ENCODE data around the gene THAP4. TPM values are rescaled to one million over a fixed set of nuclear protein-coding genes. Genes with fewer than 3 reads are reported as not detected.

Gene THAP4
- total RNA-seq, 1 donor from 2014 or later = 51.6 TPM

- Mint-ChIP-seq H3K36me3 (ENCODE audit: unreplicated experiment) (no peaks in the 10 kb centered on the region), H3K27me3 (ENCODE audit: unreplicated experiment) (no peaks in the 10 kb centered on the region), H3K27ac (ENCODE audit: unreplicated experiment) (no peak overlapping the region), H3K4me3 (ENCODE audit: unreplicated experiment) (no peak overlapping the region), H3K4me1 (ENCODE audit: unreplicated experiment) (peaks cover 12% of the 10 kb centered on the region), H3K9me3 (ENCODE audit: unreplicated experiment) (no peaks in the 10 kb centered on the region)
- TF ChIP-seq CTCF (IDR thresholded peaks at IDR 0.05) = no peak
- no peak for DNase-seq (ENCODE audit: extremely low spot score, unreplicated experiment)
Observed at GRCh38 chr2:241538838-241539615, 97.9 kb downstream of the THAP4 start.

- H3K27me3 Mint-ChIP-seq (ENCODE audit: unreplicated experiment) = peaks cover 2% of the 10 kb centered on the region
- H3K4me1 Mint-ChIP-seq (ENCODE audit: unreplicated experiment) = peaks cover 10% of the 10 kb centered on the region
- H3K27ac Mint-ChIP-seq (ENCODE audit: unreplicated experiment) = no peak overlapping the region
- no peaks in the 10 kb centered on the region for H3K36me3 Mint-ChIP-seq (ENCODE audit: unreplicated experiment)
- no peak for DNase-seq (ENCODE audit: extremely low spot score, unreplicated experiment)
- no peak for TF ChIP-seq CTCF (IDR thresholded peaks at IDR 0.05)
- H3K4me3 Mint-ChIP-seq (ENCODE audit: unreplicated experiment) = no peak overlapping the region
- H3K9me3 Mint-ChIP-seq (ENCODE audit: unreplicated experiment) = no peaks in the 10 kb centered on the region
Observed at GRCh38 chr2:241535871-241536655, 100.9 kb downstream of the THAP4 start.

GRCh38 chr2:241534701-241535375 lies 102.1 kb downstream of the THAP4 start:
- TF ChIP-seq CTCF (IDR thresholded peaks at IDR 0.05) = no peak
- H3K9me3 Mint-ChIP-seq (ENCODE audit: unreplicated experiment) = no peaks in the 10 kb centered on the region
- no peak for DNase-seq (ENCODE audit: extremely low spot score, unreplicated experiment)
- H3K4me1 Mint-ChIP-seq (ENCODE audit: unreplicated experiment) = peaks cover 6% of the 10 kb centered on the region
- no peak overlapping the region for H3K4me3 Mint-ChIP-seq (ENCODE audit: unreplicated experiment)
- no peak overlapping the region for H3K27ac Mint-ChIP-seq (ENCODE audit: unreplicated experiment)
- peaks cover 5% of the 10 kb centered on the region for H3K27me3 Mint-ChIP-seq (ENCODE audit: unreplicated experiment)
- no peaks in the 10 kb centered on the region for H3K36me3 Mint-ChIP-seq (ENCODE audit: unreplicated experiment)

Other genes with a start within 250 kb of the THAP4 start
- gene STK25, start 128.6 kb downstream of the THAP4 start, total RNA-seq = 197 and 206 TPM in 2 replicates
- gene BOK, start 78.4 kb downstream of the THAP4 start, total RNA-seq = 45.0 and 47.5 TPM in 2 replicates
- 73.5 and 78.1 TPM in 2 replicates for gene ATG4B, start 535 bp upstream of the THAP4 start, total RNA-seq
- gene DTYMK, start 49.7 kb upstream of the THAP4 start, total RNA-seq = 26.3 and 28.8 TPM in 2 replicates
- gene ING5, start 64.9 kb upstream of the THAP4 start, total RNA-seq = 29.4 and 32.0 TPM in 2 replicates
- gene D2HGDH, start 97.5 kb upstream of the THAP4 start, total RNA-seq = 32.5 and 36.8 TPM in 2 replicates
- gene GAL3ST2, start 139.7 kb upstream of the THAP4 start, total RNA-seq = 0.48 TPM in 1 of 2 replicates, not detected in the other
- not detected in 2 replicates for gene NEU4, start 172.0 kb upstream of the THAP4 start, total RNA-seq
- gene PDCD1, start 221.7 kb upstream of the THAP4 start, total RNA-seq = not detected in 2 replicates
- gene RTP5, start 232.6 kb upstream of the THAP4 start, total RNA-seq = not detected in 2 replicates